Measurements from ENCODE around the gene UST.
"Not testable (repeated sequence)": the region's sequence is repeated elsewhere in the genome, so short reads cannot be mapped to it uniquely, and the experiment has no call there.

Gene UST

GRCh38 chr6:148898376-148899014 lies 151.7 kb downstream of the UST start:
- no peak for DNase-seq (ENCODE audit: low read depth in 3 of 3)

DNA sequence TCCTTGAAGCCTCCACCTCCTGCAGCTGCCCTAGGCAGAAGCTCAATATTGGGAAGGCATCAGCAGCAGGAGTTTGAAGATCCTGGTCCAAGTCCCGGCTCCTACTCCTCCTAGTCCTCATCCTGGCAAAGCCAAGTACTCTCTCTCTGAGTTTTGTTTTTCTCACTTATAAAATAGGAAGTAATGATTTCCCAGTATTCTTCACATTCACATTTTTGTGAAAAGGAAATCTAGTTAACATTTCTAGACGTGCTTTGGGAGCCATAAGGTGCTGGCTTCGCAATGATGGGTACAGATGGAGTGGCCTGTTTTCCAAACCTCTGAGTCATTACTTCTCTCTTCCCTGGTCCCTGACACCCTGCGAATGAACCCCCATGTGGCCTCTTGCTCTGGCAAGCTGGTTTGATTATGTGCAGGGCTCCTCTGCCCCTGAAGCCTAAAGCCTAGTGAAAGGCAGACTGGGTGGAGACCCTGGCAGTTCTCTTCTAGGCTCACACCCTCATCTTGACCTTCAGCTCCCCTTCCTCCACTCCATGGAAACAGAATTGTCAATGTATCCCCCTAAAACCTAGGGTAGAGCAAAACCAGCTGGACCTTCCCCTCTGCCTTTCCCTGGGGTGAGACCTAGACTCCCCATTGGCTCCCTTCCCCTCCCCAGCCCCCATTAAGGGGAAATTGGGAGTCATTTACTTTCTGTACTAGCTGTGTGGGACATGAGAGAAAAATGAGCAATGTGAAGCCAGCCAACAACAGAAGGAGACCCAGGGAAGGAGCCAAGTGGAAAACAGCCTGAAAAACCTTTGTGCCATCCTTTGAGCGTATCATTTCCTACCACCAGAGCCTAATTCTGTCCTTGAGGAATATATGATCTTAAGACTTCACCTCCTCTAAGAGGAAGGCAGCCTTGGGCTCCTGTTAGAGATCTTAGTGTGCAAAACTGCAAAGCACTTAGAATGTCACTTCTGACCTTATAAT lies 158.4 kb downstream of the UST start:
- DNase-seq (ENCODE audit: low read depth in 3 of 3): no peak

DNA sequence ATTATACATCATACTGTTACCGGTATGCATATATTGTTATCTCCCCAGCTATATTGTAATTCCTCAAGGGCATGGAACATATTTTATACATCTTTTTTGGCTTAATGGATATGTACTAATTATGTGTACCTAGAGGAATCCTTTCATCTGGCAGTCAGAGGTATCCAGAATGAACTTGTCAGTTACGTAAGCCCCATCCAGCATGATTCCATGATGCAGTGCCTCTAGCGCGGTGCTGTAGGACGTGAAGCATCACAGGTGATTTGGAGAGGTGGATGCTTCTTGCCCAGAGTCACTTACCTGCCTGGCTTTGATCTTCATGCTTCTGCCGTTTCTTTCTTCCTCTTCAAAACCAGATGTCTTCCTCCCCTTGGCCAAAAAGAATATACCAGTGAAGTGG lies 159.1 kb downstream of the UST start:
- DNase-seq (ENCODE audit: low read depth in 3 of 3): no peak

GRCh38 chr6:148906386-148906785 lies 159.6 kb downstream of the UST start:
- DNase-seq (ENCODE audit: low read depth in 3 of 3): no peak

- no peak for DNase-seq (ENCODE audit: low read depth in 3 of 3)
Measured at GRCh38 chr6:148907573-148907972, 160.7 kb downstream of the UST start.

DNA sequence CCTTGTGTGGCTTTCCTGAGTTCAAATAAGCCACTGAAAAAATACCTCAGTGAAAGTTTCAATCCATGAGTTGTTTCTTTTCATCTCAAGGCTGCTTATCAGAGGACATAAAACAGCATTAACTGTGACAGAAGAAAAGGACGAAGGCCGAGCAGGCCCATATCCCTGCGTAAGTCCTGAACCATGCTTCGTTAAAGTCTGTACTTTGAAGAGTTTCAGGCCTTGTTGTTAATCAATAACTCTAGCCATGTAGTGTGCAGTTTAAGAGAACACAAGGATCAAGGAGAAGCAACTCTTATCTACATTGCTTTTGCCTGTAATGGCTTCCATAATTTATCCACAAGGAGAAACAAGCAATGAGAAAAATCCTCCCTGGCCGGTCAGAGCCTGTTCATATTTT lies 165.4 kb downstream of the UST start:
- no peak for DNase-seq (ENCODE audit: low read depth in 3 of 3)

DNA sequence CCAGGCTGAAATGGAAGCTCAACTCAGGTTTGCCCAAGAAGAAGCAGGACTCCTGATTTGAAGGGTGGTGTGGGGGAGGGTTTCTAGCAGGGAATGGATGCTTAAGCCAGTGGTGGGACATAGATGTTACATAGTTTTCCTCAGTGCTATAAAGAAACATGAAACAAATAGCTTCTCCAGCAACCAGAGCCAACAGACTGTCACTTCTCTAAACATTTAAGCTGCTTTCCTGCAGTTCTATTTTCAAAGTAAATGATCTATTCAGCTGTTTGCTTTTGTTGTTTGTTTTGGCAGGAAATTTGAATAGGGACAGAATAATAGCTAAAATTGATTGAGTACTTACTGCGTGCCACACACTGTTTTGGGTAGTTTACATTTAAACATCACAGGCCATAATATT lies 169.0 kb downstream of the UST start:
- no peak for DNase-seq (ENCODE audit: low read depth in 3 of 3)

GRCh38 chr6:148916485-148916884 lies 169.7 kb downstream of the UST start:
- DNase-seq (ENCODE audit: low read depth in 3 of 3): not testable (repeated sequence)

GRCh38 chr6:148924226-148925012 lies 177.6 kb downstream of the UST start:
- no peak for DNase-seq (ENCODE audit: low read depth in 3 of 3)

DNA sequence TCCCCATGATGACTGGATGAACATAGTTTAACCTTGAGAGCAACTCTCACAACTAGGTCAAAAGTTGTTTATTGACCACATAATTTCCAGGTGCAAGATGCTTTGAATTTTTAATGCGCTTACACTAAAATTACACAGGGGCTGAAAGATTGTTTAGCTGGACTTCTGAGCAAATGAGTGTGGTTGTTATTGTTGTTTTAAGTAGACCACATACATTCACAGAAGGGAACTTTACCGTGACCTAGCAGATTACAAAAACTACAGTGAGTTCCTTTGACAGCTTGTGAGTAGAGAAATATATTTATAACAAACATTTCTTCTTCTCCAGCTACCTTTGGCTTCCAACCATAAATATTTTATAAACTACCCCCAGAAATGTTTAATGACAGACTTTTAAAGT lies 178.9 kb downstream of the UST start:
- DNase-seq (ENCODE audit: low read depth in 3 of 3): no peak

DNA sequence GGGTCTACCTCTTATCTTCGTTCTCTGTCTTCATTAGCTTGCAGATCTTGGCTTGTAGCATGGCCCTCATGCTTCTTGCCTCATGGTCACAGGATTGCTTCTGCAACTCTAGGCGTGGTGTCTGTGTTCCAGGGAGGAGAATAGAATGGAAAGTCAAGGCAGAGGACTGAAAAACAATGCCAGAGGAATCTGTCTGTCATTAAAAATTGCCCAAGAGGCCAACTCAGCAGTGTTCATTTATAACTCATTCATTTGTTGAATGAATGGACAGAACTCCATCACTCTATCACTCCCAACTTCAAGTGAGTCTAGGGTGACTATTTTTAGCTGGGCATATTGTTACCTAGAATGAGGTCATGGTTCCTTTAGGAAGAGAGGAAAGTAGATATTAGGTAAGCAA lies 179.6 kb downstream of the UST start:
- no peak for DNase-seq (ENCODE audit: low read depth in 3 of 3)

- DNase-seq (ENCODE audit: low read depth in 3 of 3): no peak
Measured at GRCh38 chr6:148927586-148927985, 180.8 kb downstream of the UST start.

DNA sequence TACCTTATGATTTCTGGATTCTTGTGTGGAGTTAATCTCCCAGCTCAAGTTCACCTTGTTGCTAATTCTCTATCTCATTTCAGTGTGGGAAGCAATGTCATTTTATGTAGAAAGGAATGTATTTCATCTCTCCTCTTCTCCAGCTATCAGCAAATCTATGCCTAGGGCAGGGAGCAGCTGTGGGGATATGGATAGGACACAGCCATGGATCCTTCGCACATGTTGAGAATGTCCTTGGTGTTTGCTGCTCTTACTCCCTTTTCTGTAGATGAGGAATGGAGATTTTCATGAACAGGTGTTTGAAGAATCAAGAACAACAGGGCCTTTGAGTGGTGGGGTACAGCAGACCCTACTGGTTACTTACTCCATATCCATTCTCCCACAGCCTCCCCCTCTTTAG lies 182.0 kb downstream of the UST start:
- no peak for DNase-seq (ENCODE audit: low read depth in 3 of 3)

- no peak for DNase-seq (ENCODE audit: low read depth in 3 of 3)
Measured at GRCh38 chr6:148932208-148932607, 185.4 kb downstream of the UST start.

- no peak for DNase-seq (ENCODE audit: low read depth in 3 of 3)
Measured at GRCh38 chr6:148932731-148933130, 185.9 kb downstream of the UST start.

- no peak for DNase-seq (ENCODE audit: low read depth in 3 of 3)
Measured at GRCh38 chr6:148934539-148934938, 187.7 kb downstream of the UST start.

DNA sequence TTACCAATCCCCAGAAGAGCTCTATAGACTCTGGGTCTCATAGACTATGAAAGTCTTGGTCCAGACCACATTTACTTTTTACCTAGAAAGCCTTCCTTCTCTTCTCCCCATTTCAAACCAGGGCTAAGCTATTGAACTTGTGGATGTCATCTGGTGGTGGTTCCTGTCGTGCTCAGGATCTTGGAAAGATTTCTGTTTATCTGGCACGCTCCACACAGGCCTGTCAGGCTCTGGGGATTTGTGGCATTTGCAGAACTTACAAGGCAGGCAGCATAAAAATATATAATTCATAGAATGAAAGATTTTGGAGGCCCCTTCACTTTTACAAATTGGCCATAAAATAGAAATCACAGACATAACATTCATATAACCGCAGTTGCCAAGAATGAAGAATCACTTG lies 188.1 kb downstream of the UST start:
- no peak for DNase-seq (ENCODE audit: low read depth in 3 of 3)

GRCh38 chr6:148935705-148936435 lies 189.0 kb downstream of the UST start:
- DNase-seq (ENCODE audit: low read depth in 3 of 3): no peak

DNA sequence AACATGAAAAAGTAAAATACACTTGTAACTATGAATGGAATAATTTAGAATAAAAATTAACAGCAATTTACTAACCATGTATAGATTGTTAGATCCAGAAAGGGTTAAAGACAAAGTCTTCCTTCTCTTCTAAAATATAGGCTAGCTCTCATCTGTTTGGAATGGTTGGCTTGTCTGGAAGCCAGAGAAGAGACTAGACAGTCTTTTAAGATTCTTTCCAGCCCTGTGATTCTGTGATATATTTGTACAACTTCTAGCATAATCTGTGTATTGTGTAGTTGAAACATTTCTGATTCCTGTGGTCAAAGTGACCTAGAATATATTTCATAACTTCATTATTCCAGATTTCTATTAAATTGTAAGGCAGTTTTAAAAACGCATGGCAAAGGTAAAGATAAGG lies 196.6 kb downstream of the UST start:
- no peak for DNase-seq (ENCODE audit: low read depth in 3 of 3)

GRCh38 chr6:148944608-148945007 lies 197.8 kb downstream of the UST start:
- DNase-seq (ENCODE audit: low read depth in 3 of 3): no peak

- no peak for DNase-seq (ENCODE audit: low read depth in 3 of 3)
Measured at GRCh38 chr6:148945301-148946021, 198.6 kb downstream of the UST start.

Data from stimulated activated CD4-positive, alpha-beta T cell treated with anti-CD3 and anti-CD28 coated beads, TNF-alpha, amount 100 ng/mL, for 48 hours (primary cell).